ENCODE measurements around the gene ELL2. TPM values are rescaled to one million over a fixed set of nuclear protein-coding genes. Genes with fewer than 3 reads are reported as not detected.

The ELL2 gene
- polyA plus RNA-seq, 3 donors = 3.1 to 8.1 (median 5.8) TPM

DNA sequence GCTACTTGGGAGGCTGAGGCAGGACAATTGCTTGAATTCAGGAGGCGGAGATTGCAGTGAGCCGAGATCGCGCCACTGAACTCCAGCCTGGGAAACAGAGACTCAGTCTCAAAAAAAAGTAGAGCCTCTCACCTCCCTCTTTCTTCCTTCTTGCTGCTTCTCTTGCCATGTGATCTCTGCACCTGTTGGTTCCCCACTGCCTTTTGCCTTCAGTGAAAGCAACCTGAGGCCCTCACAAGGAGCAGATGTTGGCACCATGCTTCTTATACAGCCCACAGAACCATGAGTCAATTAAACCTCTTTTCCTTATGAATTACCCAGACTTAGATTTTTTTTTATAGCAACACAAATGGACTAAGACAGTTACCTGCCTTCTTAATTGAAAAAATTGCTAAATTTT is 93.5 kb downstream of the ELL2 start:
- Mint-ChIP-seq H3K9me3 (peaks cover 0 to 1% (median 0%) of the 10 kb centered on the region in 7 donors), H3K27ac (peak overlapping the region in 1 of 7 donors; percentile 52)

DNA sequence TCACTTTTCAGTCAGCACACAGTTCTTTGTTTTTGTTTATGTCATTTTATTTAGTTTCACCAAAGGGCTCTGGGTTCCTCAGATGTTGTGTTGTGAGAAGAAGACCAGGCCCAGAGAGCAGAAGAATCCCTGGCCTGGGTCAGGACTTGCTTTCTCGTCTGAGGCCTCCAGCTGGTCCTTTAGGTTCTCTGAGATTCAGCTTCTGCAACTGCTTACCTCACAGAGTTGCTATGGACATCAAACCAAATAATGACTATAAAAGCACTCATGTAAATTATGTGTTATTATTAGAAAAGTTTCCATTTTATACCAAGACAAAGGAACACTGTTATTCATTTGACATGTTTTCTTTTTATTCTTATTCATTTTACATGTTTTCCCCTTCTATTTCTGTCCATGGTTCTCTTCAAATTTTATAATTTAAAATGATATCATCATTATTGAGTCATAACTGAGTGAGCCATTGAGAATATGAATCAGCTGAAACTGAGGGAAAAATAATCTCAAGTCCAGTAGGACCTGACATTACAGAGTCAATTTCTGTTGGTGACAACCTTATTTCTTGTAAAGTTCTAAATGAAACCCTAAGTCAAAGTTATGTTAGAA is 95.1 kb downstream of the ELL2 start:
- peaks cover 0 to 1% (median 0%) of the 10 kb centered on the region in 7 donors for H3K9me3 Mint-ChIP-seq
- peaks cover 0 to 3% (median 3%) of the 10 kb centered on the region in 3 donors for H3K27me3 Mint-ChIP-seq (ENCODE audit: low read depth in 3 of 3)
- H3K9me3 ChIP-seq (replicated peaks in 1 of 2; ENCODE audit: control insufficient read depth in 1 of 2, insufficient read depth in 1 of 2, low read length in 2 of 2) = no peaks in the 10 kb centered on the region
- peaks cover 77% of the 10 kb centered on the region for H3K4me1 Mint-ChIP-seq
- H3K4me3 ChIP-seq (replicated peaks in 1 of 3; ENCODE audit: low read depth in 2 of 3, low read length in 3 of 3) = no peak overlapping the region
- peaks cover 65 to 75% of the 10 kb centered on the region in 2 donors for H3K4me1 ChIP-seq (ENCODE audit: control insufficient read depth in 1 of 2, insufficient read depth in 2 of 2, low read length in 2 of 2)
- TF ChIP-seq, protein P1, sequence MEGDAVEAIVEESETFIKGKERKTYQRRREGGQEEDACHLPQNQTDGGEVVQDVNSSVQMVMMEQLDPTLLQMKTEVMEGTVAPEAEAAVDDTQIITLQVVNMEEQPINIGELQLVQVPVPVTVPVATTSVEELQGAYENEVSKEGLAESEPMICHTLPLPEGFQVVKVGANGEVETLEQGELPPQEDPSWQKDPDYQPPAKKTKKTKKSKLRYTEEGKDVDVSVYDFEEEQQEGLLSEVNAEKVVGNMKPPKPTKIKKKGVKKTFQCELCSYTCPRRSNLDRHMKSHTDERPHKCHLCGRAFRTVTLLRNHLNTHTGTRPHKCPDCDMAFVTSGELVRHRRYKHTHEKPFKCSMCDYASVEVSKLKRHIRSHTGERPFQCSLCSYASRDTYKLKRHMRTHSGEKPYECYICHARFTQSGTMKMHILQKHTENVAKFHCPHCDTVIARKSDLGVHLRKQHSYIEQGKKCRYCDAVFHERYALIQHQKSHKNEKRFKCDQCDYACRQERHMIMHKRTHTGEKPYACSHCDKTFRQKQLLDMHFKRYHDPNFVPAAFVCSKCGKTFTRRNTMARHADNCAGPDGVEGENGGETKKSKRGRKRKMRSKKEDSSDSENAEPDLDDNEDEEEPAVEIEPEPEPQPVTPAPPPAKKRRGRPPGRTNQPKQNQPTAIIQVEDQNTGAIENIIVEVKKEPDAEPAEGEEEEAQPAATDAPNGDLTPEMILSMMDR (IDR thresholded peaks at IDR 0.05) = no peak
- no CpG with 5 or more reads among the region's 1 CpG for WGBS (ENCODE audit: insufficient coverage)
- no peaks in the 10 kb centered on the region for H3K27me3 ChIP-seq (ENCODE audit: control insufficient read depth in 2 of 2, insufficient read depth in 2 of 2, low read length in 2 of 2)
- H3K27ac ChIP-seq (ENCODE audit: low read depth in 1 of 2, low read length in 2 of 2) = no peak overlapping the region
- peak overlapping the region; percentile 19 to 86 (median 69) for H3K27ac Mint-ChIP-seq
- no peaks in the 10 kb centered on the region for H3K79me2 ChIP-seq (ENCODE audit: insufficient read depth, low read length)
- H4K20me1 ChIP-seq (ENCODE audit: insufficient read depth, low read length) = no peaks in the 10 kb centered on the region
- intact Hi-C loops (cut with micrococcal nuclease) = loop anchor here in 1 of 2 donors (5.0 kb wide), 1 partner anchor 731 kb away; no protein-coding TSS in a partner anchor
- DNase-seq = peak in 2 of 3 donors; percentile 45 to 61
- no peak overlapping the region for H3K9ac ChIP-seq (ENCODE audit: insufficient read depth, low read length, poor library complexity, severe bottlenecking)
- no peaks in the 10 kb centered on the region for H3K36me3 ChIP-seq (replicated peaks in 1 of 2; ENCODE audit: control insufficient read depth in 1 of 2, insufficient read depth in 2 of 2, low read length in 2 of 2)
- H3K4me2 ChIP-seq (replicated peaks; ENCODE audit: extremely low read depth, low read length, poor library complexity, severe bottlenecking) = no peak overlapping the region
- no peak overlapping the region for H2AFZ ChIP-seq (ENCODE audit: insufficient read depth, low read depth, low read length, poor library complexity, severe bottlenecking)
- no peak overlapping the region for H3K4me3 Mint-ChIP-seq
- H3K36me3 Mint-ChIP-seq = peaks cover 0 to 7% of the 10 kb centered on the region in 2 donors

More for the DNA sequence above, 93.5 kb downstream of the ELL2 start:
- WGBS (ENCODE audit: insufficient coverage) = 100% methylated on average over 4 of the region's 4 CpGs
- no peaks in the 10 kb centered on the region for H3K9me3 ChIP-seq (replicated peaks in 1 of 2; ENCODE audit: control insufficient read depth in 1 of 2, insufficient read depth in 1 of 2, low read length in 2 of 2)
- no peak for DNase-seq
- no peak overlapping the region for H3K27ac ChIP-seq (ENCODE audit: low read depth in 1 of 2, low read length in 2 of 2)
- no peak overlapping the region for H3K9ac ChIP-seq (ENCODE audit: insufficient read depth, low read length, poor library complexity, severe bottlenecking)
- TF ChIP-seq, protein P1 (IDR thresholded peaks at IDR 0.05) = no peak
- Mint-ChIP-seq H3K36me3 (peaks cover 0 to 3% of the 10 kb centered on the region in 2 donors), H3K27me3 (ENCODE audit: low read depth in 3 of 3) (peaks cover 0 to 5% (median 3%) of the 10 kb centered on the region in 3 donors), H3K4me3 (no peak overlapping the region), H3K4me1 (peaks cover 69% of the 10 kb centered on the region)
- no peaks in the 10 kb centered on the region for H3K27me3 ChIP-seq (ENCODE audit: control insufficient read depth in 2 of 2, insufficient read depth in 2 of 2, low read length in 2 of 2)
- no peak overlapping the region for H3K4me3 ChIP-seq (replicated peaks in 1 of 3; ENCODE audit: low read depth in 2 of 3, low read length in 3 of 3)
- no peaks in the 10 kb centered on the region for H4K20me1 ChIP-seq (ENCODE audit: insufficient read depth, low read length)
- no peaks in the 10 kb centered on the region for H3K79me2 ChIP-seq (ENCODE audit: insufficient read depth, low read length)
- H2AFZ ChIP-seq (ENCODE audit: insufficient read depth, low read depth, low read length, poor library complexity, severe bottlenecking) = no peak overlapping the region
- no peak overlapping the region for H3K4me2 ChIP-seq (replicated peaks; ENCODE audit: extremely low read depth, low read length, poor library complexity, severe bottlenecking)
- H3K4me1 ChIP-seq (ENCODE audit: control insufficient read depth in 1 of 2, insufficient read depth in 2 of 2, low read length in 2 of 2) = peaks cover 52 to 62% of the 10 kb centered on the region in 2 donors
- H3K36me3 ChIP-seq (replicated peaks in 1 of 2; ENCODE audit: control insufficient read depth in 1 of 2, insufficient read depth in 2 of 2, low read length in 2 of 2) = no peaks in the 10 kb centered on the region
- intact Hi-C loops (cut with micrococcal nuclease) = loop anchor here in 1 of 2 donors (5.0 kb wide), 1 partner anchor 729 kb away; no protein-coding TSS in a partner anchor
